H7 (cell line): ENCODE results near the gene KLF11. TPM values are rescaled to one million over a fixed set of nuclear protein-coding genes. Genes with fewer than 3 reads are reported as not detected.
"Not testable (repeated sequence)": the region's sequence is repeated elsewhere in the genome, so short reads cannot be mapped to it uniquely, and the experiment has no call there.

Experiments
- DNase-seq: peaks from one replicate; pipeline ENCODE4 v3.0.0; 2012
- H3K27me3 ChIP-seq: 2 replicates; pipeline ENCODE4 v1.6.0; 2011; ENCODE audit warnings: mild to moderate bottlenecking, low read length; ENCODE audit not compliant: control insufficient read depth, insufficient read depth
- H3K36me3 ChIP-seq: replicated peaks from 2 replicates; pipeline ENCODE4 v1.5.1; 2011; ENCODE audit warnings: low read length; ENCODE audit not compliant: control insufficient read depth, insufficient read depth
- H3K4me3 ChIP-seq: 2 replicates; pipeline ENCODE4 v1.5.1; 2011; ENCODE audit warnings: low read depth, mild to moderate bottlenecking, control low read depth, low read length, moderate library complexity; ENCODE audit not compliant: insufficient read depth
- total RNA-seq: library from RNA; depleted of rRNA; stranded (reverse); fragments of >200 nt; shearing (Covaris generic); gene quantifications from 2 replicates; pipeline ENCODE4 v1.2.3, GENCODE V29; 2014

KLF11 gene
- total RNA-seq, 1 experiment from 2014 or later = 11.8 TPM

DNA sequence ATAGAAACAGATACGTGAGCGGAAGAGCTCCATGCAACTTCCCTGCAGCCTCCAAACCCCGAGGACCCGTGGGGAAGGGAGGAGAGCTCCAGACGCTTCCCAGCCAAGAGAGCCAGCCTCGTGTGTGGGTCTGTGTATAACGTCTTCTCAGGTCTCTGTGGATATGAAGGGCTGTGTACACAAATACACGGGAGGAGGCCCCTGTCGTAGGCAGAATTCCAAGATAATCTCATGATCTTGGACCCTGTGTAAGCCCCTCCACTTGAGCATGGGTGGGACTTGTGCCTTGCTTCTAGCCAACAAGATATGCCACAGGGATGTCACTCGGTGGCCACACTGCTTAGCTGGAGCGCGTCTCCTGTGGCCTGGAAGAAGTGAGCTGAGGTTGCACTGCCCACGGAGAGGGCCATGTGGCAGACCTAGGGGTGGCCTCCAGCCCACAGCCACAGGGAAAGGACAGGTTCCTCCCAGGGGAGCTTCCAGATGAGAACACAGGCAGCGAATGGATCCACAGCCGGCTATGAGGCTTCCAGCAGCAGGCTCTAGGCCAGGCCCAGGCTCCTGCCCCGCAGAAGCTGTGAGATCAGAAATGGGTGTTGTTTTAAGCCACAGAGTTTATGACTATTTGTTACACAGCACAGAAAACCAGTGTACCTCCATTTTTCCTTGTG, 15.6 kb upstream of the KLF11 start:
- DNase-seq = no peak
- H3K27me3 ChIP-seq = no peaks in the 10 kb centered on the region
- H3K4me3 ChIP-seq = no peak overlapping the region
- H3K36me3 ChIP-seq = no peaks in the 10 kb centered on the region

DNA sequence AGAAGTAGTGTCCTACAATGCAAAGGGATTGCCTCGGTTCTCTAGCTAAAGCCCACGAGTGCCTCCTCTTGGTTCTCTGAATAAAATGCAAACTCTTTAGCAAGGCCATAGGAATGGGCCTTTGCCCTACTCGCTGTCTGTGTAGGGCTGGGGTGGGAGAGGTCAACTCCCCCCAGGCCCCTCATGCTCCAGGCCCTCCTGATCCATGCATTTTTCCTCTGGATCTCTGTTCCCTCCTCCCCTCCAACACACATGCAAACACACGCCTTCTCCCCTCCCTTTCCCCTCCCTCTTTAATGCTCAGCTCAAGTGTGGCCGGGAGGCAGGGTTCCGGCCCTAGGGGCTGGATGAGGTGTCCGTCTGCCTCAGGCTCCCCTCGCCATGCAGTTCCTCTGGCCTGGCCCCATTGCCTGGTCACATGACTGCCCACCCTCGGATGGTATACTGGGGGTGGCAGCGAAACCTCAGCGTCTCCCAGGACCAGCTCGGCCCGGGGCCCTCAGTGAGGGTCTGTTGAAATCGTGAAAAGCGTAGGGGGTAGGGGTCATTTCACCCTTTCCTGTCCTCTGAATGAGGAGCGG, 14.9 kb upstream of the KLF11 start:
- Histone ChIP-seq H3K4me3 (no peak overlapping the region), H3K36me3 (no peaks in the 10 kb centered on the region), H3K27me3 (no peaks in the 10 kb centered on the region)
- DNase-seq = peak; percentile 69

DNA sequence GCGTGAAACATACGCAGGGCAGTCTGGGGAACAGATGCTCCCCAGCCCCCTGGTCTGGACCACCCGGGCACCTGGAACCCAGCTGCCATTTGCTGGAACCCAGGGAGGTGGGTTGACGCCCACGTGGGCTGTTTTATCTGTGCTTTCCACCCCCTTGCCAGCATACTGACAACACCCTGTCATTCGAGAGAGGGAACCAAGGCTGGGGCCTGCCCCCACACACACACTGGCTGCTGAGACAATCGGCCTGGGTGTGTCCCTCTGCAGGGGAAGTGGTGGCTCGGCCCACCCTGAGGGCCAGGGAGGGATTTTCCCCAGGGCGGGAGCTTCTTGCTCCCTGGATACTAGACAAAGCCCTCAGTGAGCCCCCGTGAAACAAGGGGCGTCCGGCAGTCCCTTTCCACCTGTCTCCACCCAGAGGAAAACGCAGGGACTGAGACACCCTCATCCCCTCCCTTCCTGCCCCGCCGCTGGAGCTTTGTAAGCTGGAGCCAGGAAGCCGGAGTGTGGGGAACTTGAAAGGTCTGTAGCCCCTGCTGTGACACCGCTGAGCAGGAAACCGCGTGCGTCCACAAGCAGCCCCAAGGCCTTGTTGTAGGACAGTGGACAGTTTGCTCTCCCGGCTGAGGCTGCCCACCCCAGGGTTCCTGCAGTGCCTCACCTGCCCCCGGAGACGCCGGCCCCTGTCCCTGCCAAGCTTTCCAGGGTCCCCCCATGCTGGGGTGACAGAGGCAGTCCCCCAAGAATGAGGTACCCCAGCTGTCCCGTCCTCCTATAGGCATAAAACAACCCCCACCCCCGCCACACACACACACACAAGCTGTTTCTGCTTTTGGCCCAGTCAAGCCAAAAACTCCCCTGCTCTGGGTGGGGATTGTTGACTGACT, 14.1 kb upstream of the KLF11 start:
- DNase-seq = peak; percentile 82
- H3K27me3 ChIP-seq = no peaks in the 10 kb centered on the region
- no peaks in the 10 kb centered on the region for H3K36me3 ChIP-seq
- H3K4me3 ChIP-seq = no peak overlapping the region

DNA sequence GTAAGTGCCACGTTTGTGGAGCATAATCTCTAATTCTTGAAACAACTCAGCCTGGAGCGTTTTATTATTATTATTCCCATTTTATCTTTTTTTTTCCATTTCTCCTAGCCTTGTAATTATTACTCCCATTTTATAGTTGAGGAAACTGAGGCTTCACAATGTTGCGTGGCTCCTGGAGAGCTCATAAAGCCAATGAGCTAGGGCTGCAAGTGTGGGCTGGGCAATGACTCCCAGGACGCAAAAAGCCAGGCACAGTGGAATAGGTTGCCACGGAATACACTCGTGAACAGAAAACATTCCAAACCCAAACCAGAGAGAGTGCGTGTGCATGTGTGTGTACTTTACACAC, 13.5 kb upstream of the KLF11 start:
- no peak for DNase-seq
- no peaks in the 10 kb centered on the region for H3K27me3 ChIP-seq
- no peak overlapping the region for H3K4me3 ChIP-seq
- H3K36me3 ChIP-seq = no peaks in the 10 kb centered on the region

DNA sequence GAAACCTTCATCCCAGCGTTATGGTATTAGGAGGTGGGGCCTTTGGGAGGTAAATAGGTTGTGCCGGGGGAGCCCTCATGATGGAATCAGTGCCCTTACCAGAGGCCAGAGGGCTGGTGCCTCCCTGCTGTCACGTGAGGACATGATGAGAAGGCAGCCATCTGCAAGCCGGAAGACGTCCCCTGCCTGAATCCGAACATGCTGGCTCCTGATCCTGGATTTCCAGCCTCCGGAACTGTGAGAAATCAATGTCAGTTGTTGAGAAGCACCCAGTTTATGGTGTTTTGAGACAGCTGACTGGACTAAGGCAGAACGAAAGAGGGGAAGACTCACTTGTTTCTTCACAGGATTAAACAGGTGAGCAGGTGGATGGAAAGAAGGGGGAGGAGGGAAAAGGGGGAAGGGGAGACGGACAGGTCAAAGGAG, 13.0 kb upstream of the KLF11 start:
- Histone ChIP-seq H3K27me3 (no peaks in the 10 kb centered on the region), H3K36me3 (no peaks in the 10 kb centered on the region), H3K4me3 (no peak overlapping the region)
- DNase-seq = no peak

DNA sequence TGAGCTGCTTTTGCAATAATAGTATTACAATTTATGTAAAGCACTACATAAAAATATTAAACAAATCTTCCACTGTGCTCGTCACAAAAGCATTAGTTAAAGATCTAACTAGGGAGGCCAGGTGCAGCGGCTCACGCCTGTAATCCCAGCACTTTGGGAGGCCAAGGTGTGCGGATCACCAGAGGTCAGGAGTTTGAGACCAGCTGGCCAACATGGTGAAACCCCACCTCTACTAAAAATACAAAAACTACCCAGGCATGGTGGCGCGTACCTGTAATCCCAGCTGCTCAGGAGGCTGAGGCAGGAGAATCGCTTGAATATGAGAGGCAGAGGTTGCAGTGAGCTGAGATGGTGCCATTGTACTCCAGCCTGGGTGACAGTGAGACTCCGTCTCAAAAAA, 12.6 kb upstream of the KLF11 start:
- not testable (repeated sequence) for H3K36me3 ChIP-seq, H3K4me3 ChIP-seq, DNase-seq, H3K27me3 ChIP-seq

DNA sequence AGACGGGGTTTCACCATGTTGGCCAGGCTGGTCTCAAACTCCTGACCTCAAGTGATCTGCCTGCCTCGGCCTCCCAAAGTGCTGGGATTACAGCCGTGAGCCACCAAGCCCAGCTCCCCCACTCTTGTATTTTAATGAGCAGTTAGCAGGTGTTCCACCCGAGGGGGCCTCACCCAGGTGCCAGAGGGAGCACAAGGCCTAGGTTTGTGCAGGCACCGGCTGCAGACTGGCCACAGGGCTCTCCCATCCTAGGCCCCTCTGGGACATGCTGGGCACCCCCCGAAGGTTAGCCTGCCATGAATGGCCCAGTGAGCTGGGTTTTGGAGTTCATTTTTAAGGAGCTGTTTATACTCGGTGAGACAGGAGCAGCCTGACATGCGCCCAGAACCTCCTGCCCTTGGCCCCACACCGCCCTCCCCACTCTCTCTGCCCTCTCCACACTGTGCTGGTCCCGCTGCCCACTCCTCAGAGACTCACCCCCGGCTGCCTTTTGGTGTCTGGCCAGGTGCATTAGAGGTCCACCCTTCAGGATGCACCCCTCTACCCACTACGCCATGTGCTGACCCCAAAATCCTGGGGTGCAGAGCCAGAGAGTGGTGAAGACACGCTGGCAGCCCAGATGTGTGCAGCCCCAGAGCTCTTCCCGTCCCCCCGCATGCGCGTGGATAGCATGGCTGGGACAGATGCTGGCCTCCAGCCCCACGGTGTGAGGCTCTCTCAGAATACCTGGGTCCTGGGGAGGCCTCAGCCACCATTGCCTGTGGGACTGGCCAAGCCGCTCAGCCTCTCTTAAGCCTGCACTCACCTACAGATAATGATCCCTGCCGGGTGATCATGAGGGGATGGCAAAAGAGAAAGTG, 11.2 kb upstream of the KLF11 start:
- no peaks in the 10 kb centered on the region for H3K27me3 ChIP-seq
- H3K4me3 ChIP-seq = no peak overlapping the region
- DNase-seq = no peak
- no peaks in the 10 kb centered on the region for H3K36me3 ChIP-seq

DNA sequence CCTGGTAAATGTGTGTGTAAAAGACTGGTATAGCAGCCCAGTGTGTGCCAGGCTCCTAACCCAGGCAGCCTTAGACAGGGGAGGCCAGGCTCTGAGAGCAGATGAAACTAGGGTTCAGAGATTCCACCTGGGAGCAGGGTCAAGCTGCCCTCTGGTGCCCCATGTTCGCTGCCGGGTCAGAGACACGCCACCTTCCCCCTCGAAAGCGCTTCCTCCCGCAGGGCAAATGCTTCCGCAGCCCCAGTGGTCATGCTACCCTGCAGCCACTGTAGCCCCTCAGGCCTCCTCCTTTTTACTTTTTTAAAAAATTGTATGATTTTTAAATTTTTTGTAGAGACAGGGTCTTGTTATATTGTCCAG, 10.6 kb upstream of the KLF11 start:
- no peaks in the 10 kb centered on the region for H3K27me3 ChIP-seq
- H3K4me3 ChIP-seq = no peak overlapping the region
- no peak for DNase-seq
- no peaks in the 10 kb centered on the region for H3K36me3 ChIP-seq

DNA sequence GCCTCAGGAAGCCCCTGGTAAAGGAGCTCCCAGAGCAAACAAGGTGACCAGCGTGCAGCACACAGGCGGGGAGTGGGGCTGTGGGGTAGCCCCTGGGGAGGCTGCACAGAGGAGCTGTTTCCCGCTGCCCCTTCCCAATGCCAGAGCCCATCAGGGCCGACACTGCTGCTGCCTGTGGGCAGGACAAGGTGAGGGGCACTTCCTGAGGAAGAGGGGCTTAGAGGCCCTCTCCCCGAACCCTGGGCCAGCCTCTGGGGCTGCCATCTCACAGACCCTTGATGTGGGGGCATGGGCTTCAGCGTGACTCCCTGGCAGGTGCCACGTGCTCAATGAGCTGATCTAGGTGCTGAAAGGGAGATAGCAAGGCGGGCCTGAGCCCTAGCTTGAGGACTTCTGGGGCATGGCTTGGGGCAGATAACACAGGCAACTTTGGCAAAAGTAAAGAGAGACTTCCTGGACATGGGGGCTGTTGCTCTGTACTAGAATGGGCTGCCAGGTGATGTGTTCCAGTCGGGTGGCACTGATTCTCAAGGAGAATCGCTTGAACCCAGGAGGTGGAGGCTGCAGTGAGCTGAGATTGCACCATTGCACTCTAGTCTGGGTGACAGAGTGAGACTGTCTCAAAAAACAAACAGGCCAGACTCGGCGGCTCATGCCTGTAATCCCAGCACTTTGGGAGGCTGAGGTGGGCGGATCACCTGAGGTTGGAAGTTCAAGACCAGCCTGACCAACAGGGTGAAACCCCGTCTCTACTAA, 9.9 kb upstream of the KLF11 start:
- peak; percentile 43 for DNase-seq
- Histone ChIP-seq H3K27me3 (no peaks in the 10 kb centered on the region), H3K4me3 (no peak overlapping the region), H3K36me3 (no peaks in the 10 kb centered on the region)

DNA sequence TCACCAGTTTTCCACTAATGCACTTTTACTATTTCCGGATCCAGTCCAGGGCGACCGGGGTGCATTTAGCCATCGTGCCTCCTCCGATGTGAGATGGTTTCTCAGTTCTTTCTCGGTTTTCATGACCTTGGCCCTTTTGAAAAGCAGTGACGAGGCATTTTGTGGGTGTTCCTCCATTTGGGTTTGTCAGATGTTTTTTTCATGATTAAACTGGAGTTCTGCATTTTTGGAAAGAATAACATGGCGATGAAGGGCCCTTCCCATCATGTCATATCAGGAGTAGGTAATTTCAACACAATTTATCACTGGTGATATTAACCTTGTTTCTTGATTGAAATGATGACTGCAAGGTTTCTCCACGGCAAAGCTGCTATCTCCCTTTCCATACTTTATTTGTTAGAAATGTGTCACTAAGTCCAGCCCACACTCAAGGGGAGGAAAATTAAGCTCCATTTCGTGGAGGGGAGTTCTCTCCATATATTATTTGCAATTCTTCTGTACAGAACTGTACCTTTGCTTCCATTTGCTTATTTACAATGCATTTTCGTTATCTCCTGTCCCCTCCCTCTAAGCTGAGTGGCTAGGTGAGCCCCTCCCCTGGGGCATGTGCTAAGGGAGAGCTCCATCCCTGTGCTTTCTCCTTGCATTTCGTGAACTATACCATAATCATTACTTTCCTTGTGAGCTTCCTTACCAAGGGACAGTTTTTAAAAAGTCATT, 8.9 kb upstream of the KLF11 start:
- no peaks in the 10 kb centered on the region for H3K36me3 ChIP-seq
- no peak for DNase-seq

DNA sequence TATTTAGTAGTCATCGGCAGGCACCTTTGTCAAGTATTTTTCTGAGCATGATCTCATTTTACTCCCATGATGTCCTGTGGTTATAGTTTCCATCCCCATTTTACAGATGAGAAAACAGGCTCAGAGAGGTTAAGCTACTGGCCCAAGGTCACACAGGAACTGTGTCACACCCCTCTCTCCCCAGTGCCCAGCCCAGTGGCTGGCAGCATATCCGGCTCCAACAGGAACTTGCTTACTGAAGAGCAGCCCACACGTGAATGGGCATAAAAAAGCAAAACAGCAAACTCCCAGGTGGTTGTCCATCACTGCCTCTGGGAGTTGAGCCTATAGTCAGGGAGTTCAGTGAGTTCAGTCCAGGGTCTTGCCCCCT, 8.3 kb upstream of the KLF11 start:
- no peak for DNase-seq
- H3K4me3 ChIP-seq = no peak overlapping the region
- no peaks in the 10 kb centered on the region for H3K36me3 ChIP-seq
- no peaks in the 10 kb centered on the region for H3K27me3 ChIP-seq

More for the DNA sequence above, 8.9 kb upstream of the KLF11 start:
- no peaks in the 10 kb centered on the region for H3K27me3 ChIP-seq
- no peak overlapping the region for H3K4me3 ChIP-seq

DNA sequence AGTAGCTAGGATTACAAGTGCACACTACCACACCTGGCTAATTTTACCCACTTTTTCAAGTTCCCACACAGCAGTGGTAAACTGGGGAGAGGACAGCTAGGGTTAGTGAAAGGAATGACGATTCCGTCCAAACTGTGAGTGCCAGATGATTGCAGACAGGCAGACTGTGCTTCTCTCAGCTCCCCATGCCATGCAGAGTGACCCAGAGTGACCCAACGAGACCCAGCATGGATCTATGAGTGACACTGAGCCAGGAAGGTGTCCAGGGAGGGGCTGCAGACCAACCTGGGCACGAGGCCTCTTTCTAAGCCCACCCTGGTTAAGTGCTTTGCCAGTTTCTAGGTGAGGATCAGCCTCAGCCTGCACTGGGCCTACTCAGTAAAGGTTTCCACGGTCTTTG, 7.7 kb upstream of the KLF11 start:
- no peaks in the 10 kb centered on the region for H3K36me3 ChIP-seq
- no peak for DNase-seq
- H3K27me3 ChIP-seq = no peaks in the 10 kb centered on the region
- H3K4me3 ChIP-seq = no peak overlapping the region

DNA sequence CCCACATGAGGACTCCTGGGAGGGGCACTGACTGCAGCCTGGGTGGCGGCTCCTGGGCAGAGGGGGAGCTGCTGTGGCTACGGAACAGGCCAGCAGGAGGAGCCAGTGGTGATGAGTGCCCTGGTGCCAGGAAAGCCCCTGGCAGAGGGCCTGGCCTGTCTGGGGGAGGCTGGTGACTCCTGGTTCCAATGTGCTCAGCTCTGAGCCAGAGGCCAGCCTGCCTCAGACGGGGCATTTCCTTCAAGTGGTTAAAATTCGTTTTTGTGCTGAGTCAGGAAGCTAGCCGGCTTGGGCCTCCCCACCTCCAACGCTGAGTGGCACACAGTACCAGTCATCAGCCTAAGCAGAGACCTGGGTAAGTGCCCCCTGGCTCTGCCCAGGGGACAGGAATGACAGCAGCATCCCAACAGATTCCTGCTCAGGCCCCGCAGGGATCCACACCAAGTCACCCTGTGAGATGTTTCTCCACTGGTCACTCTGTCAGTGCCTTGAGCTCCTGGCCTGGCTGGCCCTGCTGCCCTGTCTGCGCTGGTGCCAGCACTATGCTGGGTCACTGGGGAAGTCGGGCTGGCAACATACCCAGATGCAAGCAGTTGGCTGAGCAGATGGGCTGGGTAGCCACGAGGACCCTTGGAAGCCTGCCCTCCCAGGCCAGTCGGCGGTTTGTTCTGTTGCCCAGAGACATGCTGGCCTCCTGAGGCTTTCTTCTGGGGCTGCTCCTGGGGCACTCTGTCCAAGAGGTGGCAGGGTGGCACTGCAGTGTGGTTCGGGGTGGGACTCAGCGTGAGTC, 7.1 kb upstream of the KLF11 start:
- peak; percentile 86 for DNase-seq
- no peaks in the 10 kb centered on the region for H3K27me3 ChIP-seq
- H3K36me3 ChIP-seq = no peaks in the 10 kb centered on the region
- H3K4me3 ChIP-seq = no peak overlapping the region
